MM.1S (cell line): ENCODE data around the gene CUL7.
"Not testable (repeated sequence)": the region's sequence is repeated elsewhere in the genome, so short reads cannot be mapped to it uniquely, and the experiment has no call there.

Experiments
- DNase-seq: peaks from one replicate; pipeline ENCODE4 v3.0.0-alpha.2; 2015
- H2AFZ ChIP-seq: fragments of 300-600 bp; sonication (generic); 2 replicates; pipeline ENCODE4 v1.6.0; 2016; ENCODE audit warnings: antibody characterized with exemption, low read length
- H3F3A ChIP-seq: fragments of 300-600 bp; sonication (generic); 2 replicates; pipeline ENCODE4 v1.6.1; 2016; ENCODE audit warnings: mild to moderate bottlenecking, antibody characterized with exemption, low read length, moderate library complexity, mixed read lengths; ENCODE audit not compliant: insufficient read depth
- H3K27ac ChIP-seq: fragments of 300-600 bp; sonication (generic); 2 replicates; pipeline ENCODE4 v1.5.1; 2016; ENCODE audit warnings: mild to moderate bottlenecking, low read length
- H3K27me3 ChIP-seq: fragments of 300-600 bp; sonication (generic); replicated peaks from 2 replicates; pipeline ENCODE4 v1.6.0; 2016; ENCODE audit warnings: low read length; ENCODE audit not compliant: insufficient read depth
- H3K36me3 ChIP-seq: fragments of 300-600 bp; sonication (generic); replicated peaks from 2 replicates; pipeline ENCODE4 v1.6.1; 2016; ENCODE audit warnings: mild to moderate bottlenecking, low read length, mixed read lengths; ENCODE audit not compliant: insufficient read depth
- H3K4me1 ChIP-seq: fragments of 300-600 bp; sonication (generic); 2 replicates; pipeline ENCODE4 v1.6.1; 2016; ENCODE audit warnings: low read length, mixed read lengths
- H3K4me2 ChIP-seq: fragments of 300-600 bp; sonication (generic); 2 replicates; pipeline ENCODE4 v1.6.0; 2016; ENCODE audit warnings: low read depth, low read length
- H3K4me3 ChIP-seq: fragments of 300-600 bp; sonication (generic); 2 replicates; pipeline ENCODE4 v1.5.1; 2016; ENCODE audit warnings: low read length, mixed read lengths
- H3K79me2 ChIP-seq: fragments of 300-600 bp; sonication (generic); 2 replicates; pipeline ENCODE4 v1.6.1; 2016; ENCODE audit warnings: mixed run types, low read length, mixed read lengths
- H3K9ac ChIP-seq: fragments of 300-600 bp; sonication (generic); 2 replicates; pipeline ENCODE4 v1.6.1; 2016; ENCODE audit warnings: low read length, mixed read lengths
- H3K9me2 ChIP-seq: fragments of 300-600 bp; sonication (generic); replicated peaks from 2 replicates; pipeline ENCODE4 v1.6.1; 2016; ENCODE audit warnings: mild to moderate bottlenecking, low read length, mixed read lengths; ENCODE audit not compliant: insufficient read depth
- H3K9me3 ChIP-seq: fragments of 300-600 bp; sonication (generic); replicated peaks from 2 replicates; pipeline ENCODE4 v1.6.1; 2016; ENCODE audit warnings: mild to moderate bottlenecking, low read length, mixed read lengths; ENCODE audit not compliant: insufficient read depth
- H4K20me1 ChIP-seq: fragments of 300-600 bp; sonication (generic); 2 replicates; pipeline ENCODE4 v1.6.1; 2016; ENCODE audit warnings: mild to moderate bottlenecking, low read length, moderate library complexity, mixed read lengths; ENCODE audit not compliant: insufficient read depth
- CTCF ChIP-seq: fragments of 300-600 bp; sonication (generic); IDR thresholded peaks from 2 replicates; pipeline ENCODE4 v1.5.1; 2016; ENCODE audit warnings: antibody characterized with exemption, low read length, mixed read lengths
- EZH2 ChIP-seq: fragments of 300-600 bp; sonication (generic); optimal IDR thresholded peaks from 2 replicates; pipeline ENCODE3; 2017; ENCODE audit warnings: low read depth, mild to moderate bottlenecking, antibody characterized with exemption, low read length, mixed read lengths
- EZH2phosphoT487 ChIP-seq: fragments of 300-600 bp; sonication (generic); IDR thresholded peaks from 2 replicates; pipeline ENCODE4 v1.6.1; 2018; ENCODE audit warnings: antibody characterized with exemption, low read length

The CUL7 gene

GRCh38 chr6:43043310-43043709 is 10.3 kb downstream of the CUL7 start:
- H2AFZ ChIP-seq: no peak overlapping the region
- no peaks in the 10 kb centered on the region for H3F3A ChIP-seq
- no peaks in the 10 kb centered on the region for H3K36me3 ChIP-seq
- H3K9ac ChIP-seq: no peak overlapping the region
- no peaks in the 10 kb centered on the region for H3K27me3 ChIP-seq
- H4K20me1 ChIP-seq: no peaks in the 10 kb centered on the region
- H3K79me2 ChIP-seq: no peaks in the 10 kb centered on the region
- no peak for DNase-seq
- no peak overlapping the region for H3K4me3 ChIP-seq
- no peak overlapping the region for H3K27ac ChIP-seq
- no peak overlapping the region for H3K4me2 ChIP-seq
- H3K4me1 ChIP-seq: peaks cover 4% of the 10 kb centered on the region; the same call in 1 of the 2 replicates
- no peak for TF ChIP-seq EZH2
- no peak for TF ChIP-seq EZH2phosphoT487
- TF ChIP-seq CTCF: no peak
- no peaks in the 10 kb centered on the region for H3K9me2 ChIP-seq
- no peaks in the 10 kb centered on the region for H3K9me3 ChIP-seq

- not testable (repeated sequence) for H3K27ac ChIP-seq, H4K20me1 ChIP-seq, H3K36me3 ChIP-seq, H3F3A ChIP-seq, DNase-seq, H3K9me3 ChIP-seq, H2AFZ ChIP-seq, H3K4me1 ChIP-seq, H3K9ac ChIP-seq, H3K27me3 ChIP-seq, H3K9me2 ChIP-seq, H3K4me3 ChIP-seq, H3K4me2 ChIP-seq, H3K79me2 ChIP-seq
Measured at GRCh38 chr6:43041475-43041874, 12.2 kb downstream of the CUL7 start.

GRCh38 chr6:43040542-43041257 is 13.0 kb downstream of the CUL7 start:
- TF ChIP-seq EZH2phosphoT487: no peak
- no peak for TF ChIP-seq EZH2
- no peak for TF ChIP-seq CTCF
- no peak overlapping the region for H3K9ac ChIP-seq
- DNase-seq: no peak
- H2AFZ ChIP-seq: no peak overlapping the region
- no peaks in the 10 kb centered on the region for H3K36me3 ChIP-seq
- H3K27me3 ChIP-seq: no peaks in the 10 kb centered on the region
- no peaks in the 10 kb centered on the region for H3K9me3 ChIP-seq
- no peaks in the 10 kb centered on the region for H3K79me2 ChIP-seq
- H3F3A ChIP-seq: no peaks in the 10 kb centered on the region
- H3K4me3 ChIP-seq: no peak overlapping the region
- H3K9me2 ChIP-seq: no peaks in the 10 kb centered on the region
- peaks cover 4% of the 10 kb centered on the region; the same call in 1 of the 2 replicates for H3K4me1 ChIP-seq
- no peaks in the 10 kb centered on the region for H4K20me1 ChIP-seq
- H3K27ac ChIP-seq: no peak overlapping the region
- no peak overlapping the region for H3K4me2 ChIP-seq

- no peaks in the 10 kb centered on the region for H3K36me3 ChIP-seq
- H2AFZ ChIP-seq: no peak overlapping the region
Measured at GRCh38 chr6:43038727-43039126, 14.9 kb downstream of the CUL7 start.

More at GRCh38 chr6:43038727-43039126, 14.9 kb downstream of the CUL7 start:
- Histone ChIP-seq H4K20me1 (no peaks in the 10 kb centered on the region), H3K27ac (no peak overlapping the region), H3K9ac (no peak overlapping the region), H3K4me2 (no peak overlapping the region), H3K4me3 (no peak overlapping the region), H3K79me2 (no peaks in the 10 kb centered on the region), H3K9me3 (no peaks in the 10 kb centered on the region), H3F3A (no peaks in the 10 kb centered on the region), H3K9me2 (no peaks in the 10 kb centered on the region), H3K27me3 (no peaks in the 10 kb centered on the region), H3K4me1 (peaks cover 4% of the 10 kb centered on the region; the same call in 1 of the 2 replicates)
- no peak for TF ChIP-seq CTCF
- no peak for TF ChIP-seq EZH2
- TF ChIP-seq EZH2phosphoT487: no peak
- DNase-seq: no peak
